Peyer's patch (tissue), 4 donors: ENCODE results near the gene ANKRD30A.

Experiments
- POLR2A ChIP-seq, 2 donors: fragments of 450-650 bp; IDR thresholded peaks; one replicate each; pipeline ENCODE4 v1.5.1; 2017; ENCODE audit warnings: antibody characterized with exemption in 2 of 2, mild to moderate bottlenecking in 2 of 2, moderate library complexity in 2 of 2
- TF ChIP-seq, protein P1 (sequence below), 6 experiments: fragments of 450-650 bp in 4 of 6; fragments of 200-600 bp in 2 of 6; sonication (generic) in 1 of 6; IDR thresholded peaks; one replicate each; pipeline ENCODE4 v1.5.1; 2017 to 2019; ENCODE audit warnings: antibody characterized with exemption in 6 of 6, mild to moderate bottlenecking in 3 of 6, moderate library complexity in 1 of 6

DNA sequence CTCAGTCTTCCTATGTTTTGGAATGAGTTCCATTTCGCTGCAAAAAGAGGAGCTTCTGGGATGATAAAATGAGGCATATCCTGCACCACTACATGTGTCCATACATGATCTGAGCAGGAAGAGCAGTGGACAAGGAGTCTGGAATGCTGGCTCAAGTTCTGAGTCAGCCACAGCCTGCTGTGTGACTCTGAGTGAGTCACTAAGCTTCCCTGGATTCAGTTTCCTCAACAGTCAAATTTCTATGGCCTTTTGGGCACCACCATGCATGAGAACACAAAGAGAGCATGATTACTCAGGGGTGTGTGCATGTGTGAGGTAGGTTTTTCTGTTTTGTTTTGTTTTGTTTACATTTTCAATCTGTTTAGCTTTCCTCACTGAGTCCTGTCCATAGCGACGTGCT lies 254.6 kb downstream of the ANKRD30A start:
- TF ChIP-seq, protein P1, sequence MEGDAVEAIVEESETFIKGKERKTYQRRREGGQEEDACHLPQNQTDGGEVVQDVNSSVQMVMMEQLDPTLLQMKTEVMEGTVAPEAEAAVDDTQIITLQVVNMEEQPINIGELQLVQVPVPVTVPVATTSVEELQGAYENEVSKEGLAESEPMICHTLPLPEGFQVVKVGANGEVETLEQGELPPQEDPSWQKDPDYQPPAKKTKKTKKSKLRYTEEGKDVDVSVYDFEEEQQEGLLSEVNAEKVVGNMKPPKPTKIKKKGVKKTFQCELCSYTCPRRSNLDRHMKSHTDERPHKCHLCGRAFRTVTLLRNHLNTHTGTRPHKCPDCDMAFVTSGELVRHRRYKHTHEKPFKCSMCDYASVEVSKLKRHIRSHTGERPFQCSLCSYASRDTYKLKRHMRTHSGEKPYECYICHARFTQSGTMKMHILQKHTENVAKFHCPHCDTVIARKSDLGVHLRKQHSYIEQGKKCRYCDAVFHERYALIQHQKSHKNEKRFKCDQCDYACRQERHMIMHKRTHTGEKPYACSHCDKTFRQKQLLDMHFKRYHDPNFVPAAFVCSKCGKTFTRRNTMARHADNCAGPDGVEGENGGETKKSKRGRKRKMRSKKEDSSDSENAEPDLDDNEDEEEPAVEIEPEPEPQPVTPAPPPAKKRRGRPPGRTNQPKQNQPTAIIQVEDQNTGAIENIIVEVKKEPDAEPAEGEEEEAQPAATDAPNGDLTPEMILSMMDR (IDR thresholded peaks at IDR 0.05): no peak
- TF ChIP-seq POLR2A (IDR thresholded peaks at IDR 0.05): no peak
